ENCODE data around the gene CD6.
A peak's percentile ranks its signal among the peaks of the same experiment; 100 is the strongest.

CD6 gene

DNA sequence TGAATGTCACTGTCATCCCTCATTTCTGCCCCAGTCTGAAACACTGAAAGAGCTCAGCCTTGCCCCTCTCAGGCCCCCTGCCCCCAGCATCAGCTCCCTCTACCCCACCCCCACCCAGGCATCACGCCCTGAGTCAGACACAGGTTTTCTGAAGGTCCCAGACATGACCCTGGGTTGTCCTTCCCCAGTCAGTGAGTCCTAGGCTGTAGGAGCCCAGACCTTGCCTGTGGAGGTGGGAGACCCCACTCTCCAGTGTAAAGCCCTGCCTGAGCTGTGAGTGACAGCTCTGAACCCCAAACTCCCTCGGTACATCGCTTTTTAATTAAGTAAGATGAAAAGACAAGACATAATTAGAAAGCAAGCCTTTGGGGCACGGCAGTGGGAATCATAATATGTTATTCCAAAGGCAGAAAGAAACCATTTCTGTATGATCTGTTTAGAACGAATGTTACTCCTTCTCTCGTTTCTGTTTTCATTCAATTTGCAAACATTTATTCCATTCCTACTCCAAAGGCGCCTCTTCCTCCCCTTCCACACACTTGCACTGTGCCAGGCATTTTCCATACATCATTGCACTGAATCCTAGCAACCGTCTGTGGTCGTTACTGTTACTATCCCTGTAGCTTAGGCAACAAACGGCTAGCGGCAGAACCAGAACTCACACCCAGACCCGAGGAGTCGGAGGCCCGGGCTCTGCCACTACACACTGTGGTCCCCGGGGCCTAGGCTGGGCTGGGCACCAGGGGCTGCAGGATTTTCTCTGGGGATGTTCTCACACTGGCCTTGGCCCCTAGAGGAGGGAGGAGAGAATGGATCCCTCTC is 63.4 kb downstream of the CD6 start:
- DNase-seq, result no peak

DNA sequence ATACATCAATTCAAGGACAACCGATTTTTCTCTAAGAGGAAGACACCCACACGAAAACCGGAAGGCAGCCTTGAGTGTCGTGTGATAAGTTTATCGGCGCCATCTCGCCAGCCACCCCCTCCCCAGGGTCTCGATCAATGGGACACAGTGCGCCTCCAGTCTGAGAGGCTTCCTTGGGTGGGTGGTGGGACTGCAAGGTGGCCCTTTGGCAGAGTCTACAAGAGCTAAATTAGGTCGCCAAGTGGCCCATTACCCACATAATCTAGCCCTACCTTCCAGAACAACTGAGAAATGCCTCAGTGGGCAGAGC is 64.0 kb downstream of the CD6 start:
- DNase-seq, result no peak

DNA sequence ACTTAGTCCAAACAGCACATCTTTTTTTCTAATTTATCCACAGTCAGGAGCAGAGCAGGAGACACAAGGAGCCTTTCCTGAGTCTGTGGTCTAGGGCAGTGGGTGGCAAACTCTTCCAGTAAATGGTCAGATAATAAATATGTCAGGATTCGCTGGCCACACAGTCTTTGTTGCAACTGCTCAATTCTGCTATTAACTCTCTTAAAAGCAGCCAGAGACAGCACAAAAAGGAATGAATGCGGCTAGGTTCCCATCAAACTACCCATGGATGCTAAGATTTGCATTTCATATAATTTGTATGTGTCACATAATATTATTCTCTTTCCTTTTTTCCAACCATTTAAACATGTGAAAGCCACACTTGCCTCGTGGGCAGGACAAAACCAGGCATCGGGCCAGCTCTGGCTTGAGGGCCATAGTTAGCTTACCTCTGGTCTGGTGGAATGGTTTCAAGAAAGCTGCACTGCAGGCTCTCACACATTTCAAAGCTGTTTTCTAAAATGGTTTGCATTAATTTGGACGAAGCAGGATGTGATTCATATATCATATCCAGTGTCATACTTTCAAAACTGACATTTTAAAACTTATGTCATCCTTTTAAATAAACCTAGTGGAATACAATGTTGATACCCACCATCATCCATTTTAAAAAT is 66.1 kb downstream of the CD6 start:
- DNase-seq, result peak; percentile 49

DNA sequence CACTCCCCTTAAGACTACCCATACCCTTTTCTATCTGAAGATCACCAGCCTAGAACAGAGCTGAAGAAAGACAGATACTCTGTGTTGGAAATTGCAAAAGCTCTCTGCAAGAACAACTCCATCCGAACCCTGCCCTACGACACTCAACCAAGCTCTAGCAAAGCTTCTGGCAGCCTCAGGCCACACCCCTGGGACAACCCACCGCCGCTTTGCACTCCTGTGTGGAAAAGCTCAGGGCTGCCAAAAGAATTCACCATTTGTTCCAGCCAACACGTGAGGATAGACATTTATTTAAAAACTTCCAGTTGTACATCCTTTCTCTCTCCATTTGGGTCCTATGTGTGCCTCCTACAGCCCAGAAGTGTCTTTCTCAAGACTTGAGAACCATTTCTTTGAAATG is 68.4 kb downstream of the CD6 start:
- DNase-seq, result no peak

DNA sequence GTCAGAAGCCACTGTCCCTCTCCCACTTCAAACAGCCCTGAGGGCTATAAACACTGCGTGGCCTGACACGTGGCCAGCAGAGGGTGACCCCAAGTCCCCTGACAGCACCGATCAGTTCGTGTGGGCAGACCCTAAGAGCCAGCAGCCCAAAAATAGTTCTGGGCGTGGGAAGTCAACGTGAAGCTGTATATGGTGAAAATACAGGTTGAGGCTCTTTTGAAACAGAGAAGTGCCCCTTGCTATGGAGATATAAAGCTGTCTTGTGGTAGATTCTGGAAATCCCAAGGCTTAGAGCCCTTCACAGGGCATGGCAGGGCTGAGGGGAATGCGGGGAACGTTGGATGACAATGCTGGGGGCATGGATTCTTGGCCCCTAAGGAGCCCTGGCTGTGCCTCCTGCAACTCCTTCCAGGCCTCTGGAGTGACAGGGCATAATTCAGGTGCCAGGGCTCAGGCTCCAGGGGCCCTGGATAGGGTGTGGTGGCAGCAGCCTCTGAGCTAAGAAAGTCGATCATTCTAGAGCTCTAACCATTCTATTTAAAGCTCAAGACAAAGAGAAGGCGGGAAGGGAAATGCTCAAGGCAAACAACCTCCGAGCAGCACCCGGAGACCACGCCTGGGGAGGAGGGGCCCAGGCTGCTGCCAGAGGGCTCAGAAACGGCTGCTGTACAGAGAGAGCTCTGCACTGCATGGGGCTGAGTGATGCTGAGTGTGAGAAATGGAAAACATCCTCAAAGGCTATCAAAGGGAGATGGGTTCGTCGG is 70.5 kb downstream of the CD6 start:
- DNase-seq, result peak; percentile 97

DNA sequence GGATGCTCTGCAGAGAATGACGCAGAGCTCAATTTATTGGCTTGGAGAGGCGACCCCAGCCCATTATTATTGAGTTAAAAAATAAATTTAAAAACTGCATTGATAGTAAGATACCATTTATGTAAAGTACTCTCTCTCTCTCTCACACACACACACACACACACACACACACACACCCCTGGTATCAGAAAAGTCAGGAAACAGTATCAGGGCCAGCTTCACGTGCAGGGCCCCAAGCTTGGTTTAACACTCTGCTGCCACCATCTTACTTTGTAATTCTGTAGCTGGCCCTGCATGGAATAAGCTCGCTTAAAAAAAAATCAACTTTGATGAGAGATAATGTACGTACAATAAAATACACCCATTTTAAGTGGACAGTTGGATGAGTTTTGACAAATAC is 71.1 kb downstream of the CD6 start:
- DNase-seq, result no peak

DNA sequence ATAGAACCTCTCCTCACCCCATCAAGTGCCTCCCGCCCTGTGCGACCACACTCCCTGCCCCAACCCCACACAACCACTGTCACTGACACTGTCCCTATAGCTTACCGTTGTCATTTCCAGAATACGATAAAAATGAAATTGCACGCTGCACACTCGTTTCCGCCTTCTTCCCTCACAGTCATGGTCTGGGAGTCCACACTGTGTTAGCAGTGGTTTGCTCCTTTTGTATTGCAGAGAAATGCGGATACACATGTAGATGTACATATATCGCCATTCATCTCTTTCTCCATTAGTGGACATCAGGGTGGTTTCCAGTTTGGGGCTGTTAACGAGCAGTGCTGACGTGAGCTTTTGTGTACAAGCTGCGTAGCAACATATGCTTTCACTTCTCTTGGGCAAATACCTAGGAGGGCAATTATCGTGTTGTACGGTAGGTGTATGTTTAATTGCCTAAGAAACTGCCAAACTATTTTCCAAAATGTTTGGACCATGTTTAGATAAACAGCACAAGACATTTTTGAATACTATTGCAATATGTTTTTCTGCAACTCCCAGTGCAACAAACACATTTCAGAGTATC is 71.6 kb downstream of the CD6 start:
- peak; percentile 90 for DNase-seq

DNA sequence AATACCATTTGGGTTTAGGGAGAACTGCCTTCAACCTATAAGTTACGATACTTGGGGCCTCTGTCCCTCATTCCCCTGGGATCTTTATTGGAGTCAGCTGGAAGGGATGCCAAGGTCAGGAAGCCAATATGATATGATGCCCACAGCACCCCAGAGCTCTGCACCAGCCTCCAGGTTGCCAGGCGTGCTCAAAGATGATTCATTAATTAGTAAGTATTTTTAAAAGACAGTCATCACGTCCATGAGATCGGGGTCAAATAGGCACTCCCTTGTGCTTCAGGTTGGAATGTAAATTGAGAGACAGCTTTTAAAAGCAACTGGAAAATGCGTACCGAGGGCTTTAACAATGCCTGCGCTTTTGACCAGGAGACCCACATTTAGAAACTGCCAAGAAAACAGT is 73.8 kb downstream of the CD6 start:
- DNase-seq, result no peak

DNA sequence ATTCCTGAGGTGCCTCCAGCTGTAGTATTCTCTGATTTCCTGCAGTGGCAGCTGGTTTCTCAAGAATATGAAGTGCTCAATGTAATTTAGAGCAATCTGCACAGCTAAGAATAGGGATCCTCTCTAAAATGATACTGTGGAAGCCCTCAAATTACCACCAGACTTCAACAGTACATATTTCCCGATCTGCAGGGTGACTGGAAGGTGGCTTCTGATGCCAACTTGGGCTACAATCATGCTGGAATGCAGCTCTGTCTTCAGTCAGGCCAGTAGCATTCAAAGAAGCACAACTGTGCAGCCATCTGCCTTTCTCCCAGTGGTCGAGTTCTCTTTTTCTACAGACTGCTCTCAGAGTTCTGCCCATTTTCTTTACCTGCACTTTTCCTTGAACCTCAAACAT is 75.4 kb downstream of the CD6 start:
- no peak for DNase-seq

DNA sequence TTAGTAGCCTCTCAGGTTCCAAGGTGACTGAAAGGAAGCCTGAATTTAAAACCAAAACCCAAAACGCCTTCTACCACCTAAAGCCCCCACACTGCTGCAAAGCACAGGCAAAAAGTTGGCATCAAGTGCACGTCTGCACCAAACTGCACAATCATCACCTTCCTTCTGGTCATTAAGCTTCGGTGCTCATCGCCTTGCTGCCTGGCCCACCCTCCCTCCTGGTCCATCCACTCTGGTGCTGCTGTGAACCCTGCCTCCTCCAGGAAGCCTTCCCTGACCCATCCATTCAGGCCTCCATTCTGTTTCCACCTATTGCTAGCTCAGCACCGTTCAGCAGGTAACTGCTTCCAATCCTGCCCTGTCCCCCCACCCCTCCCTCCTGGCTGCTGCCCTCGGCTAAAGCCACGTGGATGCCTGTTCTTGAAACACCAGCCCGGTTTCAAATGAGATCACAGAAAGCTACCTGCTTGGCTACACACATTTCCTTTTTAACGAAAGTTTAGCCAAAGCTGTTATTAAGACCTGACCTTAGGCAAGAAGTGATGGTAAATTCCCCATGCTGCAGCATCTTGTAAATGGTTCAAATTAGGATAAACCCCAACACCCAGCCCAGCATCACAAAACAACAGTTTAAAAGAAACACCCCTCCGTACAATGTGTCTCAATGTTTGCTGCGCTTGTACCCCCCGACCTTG is 77.0 kb downstream of the CD6 start:
- DNase-seq, result no peak

DNA sequence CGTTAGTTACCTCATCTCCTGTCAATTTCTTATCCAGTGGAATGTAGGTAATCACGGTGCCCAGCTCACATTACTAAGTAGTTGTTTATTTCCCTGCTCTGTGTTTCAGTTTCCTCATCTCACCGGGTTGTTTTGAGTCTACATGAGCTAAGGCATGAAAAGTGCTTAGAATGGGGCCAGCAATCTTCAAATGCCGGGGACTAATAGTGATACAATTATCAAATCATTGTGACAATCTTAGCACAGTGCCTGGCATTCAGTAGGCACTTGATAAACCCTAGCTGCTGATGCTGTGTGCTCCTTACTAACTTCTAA is 77.5 kb downstream of the CD6 start:
- no peak for DNase-seq

DNA sequence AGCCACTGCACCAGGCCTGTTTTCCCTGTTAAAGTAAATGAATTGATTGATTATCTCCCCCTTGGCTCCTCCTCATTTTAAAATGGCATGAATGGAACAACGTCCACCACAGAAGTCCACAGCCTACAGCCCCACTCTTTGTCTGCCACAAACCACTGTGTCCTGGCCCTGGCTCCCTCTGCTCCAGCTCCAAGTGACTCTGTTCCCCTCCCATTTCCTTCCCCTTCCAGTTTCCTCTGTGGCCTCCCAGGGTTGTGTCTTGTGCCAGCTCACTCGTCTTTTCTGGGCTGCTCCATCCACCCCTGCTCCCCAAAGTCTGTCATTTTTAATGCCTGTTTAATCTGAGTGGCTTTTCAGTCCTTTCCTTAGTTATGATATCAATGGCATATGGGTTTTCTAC is 78.4 kb downstream of the CD6 start:
- no peak for DNase-seq

DNA sequence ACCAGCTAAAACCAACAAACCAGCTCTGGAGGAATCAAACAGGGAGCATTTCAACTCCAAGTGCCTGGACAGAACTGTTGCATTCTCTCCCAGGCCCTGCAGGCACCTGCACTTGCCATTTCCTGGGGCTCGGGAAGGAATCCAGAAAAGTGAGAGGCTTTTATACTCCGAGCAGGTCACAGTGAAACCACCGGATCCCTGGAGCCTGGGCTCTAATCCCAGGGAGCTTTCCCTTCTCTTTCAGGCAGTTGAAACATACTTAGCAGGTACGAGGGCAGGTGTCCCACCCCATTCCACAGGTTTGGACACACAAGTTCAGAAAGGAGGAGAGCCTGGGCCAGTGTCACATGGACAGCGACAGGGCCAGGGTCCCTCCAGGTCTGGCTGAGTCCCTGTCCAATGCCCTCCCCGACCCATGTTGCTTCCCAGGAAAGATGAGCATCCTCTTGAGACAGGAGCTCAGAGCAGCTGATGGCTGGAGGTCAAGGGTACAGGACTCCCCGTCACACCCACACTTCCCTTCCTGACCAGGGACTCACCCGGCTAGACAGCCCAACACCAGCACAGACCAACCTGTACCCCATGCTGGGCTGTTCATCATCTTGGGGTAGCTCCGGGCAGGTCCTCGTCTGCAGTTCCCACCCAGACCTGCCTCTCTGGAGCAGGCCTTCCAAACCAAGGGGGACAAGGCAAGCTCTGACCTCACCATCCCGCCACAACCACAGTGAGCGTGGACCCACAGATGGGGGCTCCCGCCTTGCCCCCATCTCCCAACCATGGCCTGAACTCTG is 80.9 kb downstream of the CD6 start:
- no peak for DNase-seq

DNA sequence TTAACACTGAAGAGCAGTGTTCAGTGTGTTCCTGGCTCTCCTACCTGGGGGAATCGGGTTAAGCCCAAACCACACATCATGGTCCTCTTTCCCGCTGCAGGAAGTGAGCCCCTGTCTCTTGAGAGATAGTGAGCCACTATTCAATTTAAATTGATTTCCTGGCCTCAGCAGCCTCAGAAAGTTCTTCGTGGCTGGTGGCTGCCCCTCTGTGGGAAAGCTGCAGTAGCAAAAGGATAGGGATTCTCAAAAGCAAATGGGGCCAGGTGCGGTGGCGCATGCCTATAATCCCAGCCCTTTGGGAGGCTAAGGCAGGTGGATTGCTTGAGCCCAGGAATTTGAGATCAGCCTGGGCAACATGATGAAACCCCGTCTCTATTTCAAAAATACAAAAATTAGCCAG is 81.7 kb downstream of the CD6 start:
- no peak for DNase-seq

DNA sequence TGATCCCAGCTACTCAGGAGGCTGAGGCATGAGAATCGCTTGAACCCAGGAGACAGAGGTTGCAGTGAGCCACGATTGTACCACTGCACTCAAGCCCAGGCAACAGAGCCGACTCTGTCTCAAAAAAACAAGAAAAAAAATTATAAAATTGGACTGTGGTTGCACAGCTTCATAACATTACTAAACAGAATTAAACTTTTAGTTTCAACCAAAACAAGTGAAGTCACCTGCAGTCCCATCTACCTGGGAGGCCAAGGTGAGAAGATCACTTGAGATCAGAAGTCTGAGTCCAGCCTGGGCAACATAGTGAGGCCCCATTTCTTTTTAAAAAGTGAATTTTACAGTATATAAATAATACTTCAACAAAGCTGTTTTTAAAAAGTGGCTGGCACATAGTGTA is 83.0 kb downstream of the CD6 start:
- no peak for DNase-seq

DNA sequence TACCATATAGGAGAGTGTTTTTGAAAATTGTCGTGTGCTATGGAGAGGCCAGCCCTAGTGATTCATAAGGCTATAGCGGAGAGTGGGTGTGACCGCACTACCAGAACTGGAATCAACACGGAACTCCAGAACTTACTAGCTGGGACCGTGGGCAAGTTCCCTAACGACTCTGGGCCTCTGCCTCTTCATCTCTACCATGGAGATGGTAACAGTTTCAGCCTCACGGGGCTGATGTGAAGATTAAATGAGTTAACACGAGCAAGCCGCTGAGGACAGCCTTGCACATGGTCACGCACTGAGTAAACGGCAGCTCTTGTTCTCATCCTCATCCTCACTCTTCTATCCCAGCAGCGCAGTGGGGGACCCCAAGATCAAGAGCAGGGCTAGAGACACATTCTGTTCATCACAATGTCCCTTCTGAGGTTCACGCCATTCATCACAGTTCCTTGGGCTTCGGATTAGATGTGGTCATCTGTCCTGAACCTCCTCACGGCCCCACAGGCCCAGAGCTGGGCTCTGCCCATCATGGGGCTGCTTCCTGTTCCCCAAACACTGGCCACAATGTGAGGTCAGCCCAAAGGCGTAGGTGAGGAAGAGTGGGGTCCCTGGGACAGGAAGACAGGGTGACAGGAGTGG is 83.6 kb downstream of the CD6 start:
- no peak for DNase-seq

DNA sequence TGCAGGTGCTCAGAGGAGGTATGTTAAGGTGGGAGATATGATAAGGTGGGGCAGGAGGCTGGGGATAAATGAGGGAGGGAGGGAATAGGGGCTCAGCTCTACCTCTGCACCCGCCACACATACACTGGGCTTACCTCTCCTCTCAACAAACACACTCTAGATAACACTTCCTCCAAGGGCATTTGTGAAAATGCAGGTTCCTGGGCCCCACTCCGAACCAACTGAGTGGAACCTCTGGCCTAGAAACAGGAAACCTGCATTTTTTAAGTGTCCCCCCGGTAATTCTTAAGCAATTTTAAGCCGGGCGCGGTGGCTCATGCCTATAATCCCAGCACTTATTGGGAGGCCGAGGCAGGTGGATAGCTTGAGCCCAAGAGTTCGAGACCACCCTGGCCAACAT is 84.3 kb downstream of the CD6 start:
- no peak for DNase-seq

DNA sequence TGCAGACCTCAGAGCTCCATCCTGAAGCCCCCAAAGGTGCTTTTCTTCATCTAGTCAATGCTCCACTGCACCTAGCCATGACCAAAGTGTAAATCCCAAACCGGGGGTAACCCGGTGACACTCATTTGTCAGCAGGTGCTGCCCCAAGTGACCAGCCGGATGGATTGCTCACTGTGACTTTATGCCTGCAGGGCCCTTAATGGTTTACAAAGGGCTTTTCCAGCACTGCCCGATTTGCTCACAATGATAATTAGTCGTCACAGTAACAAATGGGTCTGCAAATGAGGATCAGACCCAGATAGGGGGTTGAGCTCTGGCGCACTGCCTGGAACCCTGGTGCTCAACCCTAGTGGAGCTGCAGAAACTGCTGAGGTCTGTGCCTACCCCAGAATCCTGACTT is 85.1 kb downstream of the CD6 start:
- DNase-seq, result peak; percentile 15

DNA sequence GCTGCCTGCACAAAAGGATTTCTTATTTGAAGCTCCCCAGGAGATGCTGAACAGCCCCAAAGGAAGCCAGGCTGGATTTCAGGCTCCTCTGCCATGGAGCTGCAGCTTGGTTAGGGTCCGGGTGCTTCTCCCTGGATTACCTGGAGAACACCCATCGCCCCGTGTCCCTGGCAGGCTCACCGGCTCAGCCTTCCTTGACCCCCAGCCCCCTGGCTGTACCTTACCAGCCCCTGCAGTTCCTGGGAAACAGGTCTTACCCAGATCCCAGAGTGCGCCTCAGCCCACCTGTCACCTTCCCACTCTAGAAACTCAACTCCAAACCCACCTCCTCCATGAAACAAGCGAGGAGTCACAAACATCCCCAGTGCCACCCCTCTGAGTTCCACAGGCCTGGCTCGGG is 85.5 kb downstream of the CD6 start:
- DNase-seq, result no peak

DNA sequence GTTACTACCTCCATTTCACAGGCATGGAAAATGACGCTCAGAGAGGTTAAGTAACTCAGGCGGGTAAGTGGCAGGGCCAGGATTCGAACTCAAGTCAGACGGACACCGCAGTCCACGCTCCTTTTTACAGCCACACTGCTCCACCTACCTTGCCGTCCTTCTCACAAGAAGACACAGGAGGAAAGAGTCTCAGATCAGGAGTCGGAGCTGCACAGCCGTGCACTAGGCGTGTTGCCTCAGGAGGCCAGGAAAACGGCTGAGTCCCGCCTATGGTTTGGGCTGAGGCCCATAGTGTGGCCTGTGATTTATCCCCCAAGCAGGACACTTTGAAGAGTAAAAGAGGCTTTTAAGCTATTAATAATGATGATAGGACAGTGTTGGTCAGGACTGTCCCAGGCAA is 86.1 kb downstream of the CD6 start:
- no peak for DNase-seq

DNA sequence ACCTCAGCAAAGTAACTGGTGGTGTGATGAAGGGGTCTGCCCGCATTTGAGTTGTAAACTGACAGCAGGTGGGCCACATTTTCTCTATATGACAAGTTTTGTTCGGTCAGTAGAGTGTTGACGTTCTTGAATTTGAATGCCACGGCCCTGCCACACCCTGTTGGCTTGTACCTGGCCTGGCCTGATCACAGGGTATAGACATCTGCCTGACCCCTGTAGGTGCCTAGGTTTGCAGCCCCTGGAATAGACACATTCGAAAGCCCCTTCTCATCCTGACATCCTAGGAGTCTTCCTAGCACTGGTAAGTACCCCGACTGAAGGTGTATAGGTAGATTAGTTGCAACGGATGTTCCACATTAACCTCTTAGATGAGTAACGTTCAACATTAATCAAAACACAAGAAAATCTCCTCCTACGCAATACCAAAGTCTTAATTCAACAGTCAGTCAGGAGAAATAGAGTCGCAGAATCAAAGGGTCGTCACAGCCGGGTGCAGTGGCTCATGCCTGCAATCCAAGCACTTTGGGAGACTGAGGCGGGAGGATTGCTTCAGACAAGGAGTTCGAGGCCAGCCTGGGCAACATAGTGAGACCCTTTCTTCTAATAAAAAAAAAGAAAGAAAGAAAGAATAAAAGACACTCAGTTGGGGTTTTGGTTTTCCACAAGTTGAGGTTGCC is 87.2 kb downstream of the CD6 start:
- no peak for DNase-seq
